Panc1 (cell line): ENCODE results near the gene LETM1. TPM values are rescaled to one million over a fixed set of nuclear protein-coding genes. Genes with fewer than 3 reads are reported as not detected.

Source experiments
- ATAC-seq: fragments of 200-7000 bp; cut with Tn5 transposase; 2 replicates; pipeline ENCODE4 v1.9.1; 2020; ENCODE audit warnings: mild to moderate bottlenecking, moderate library complexity
- BruUV-seq: library from RNA; stranded (reverse); fragments of 400-500 nt; replicated peaks from 2 replicates; lab custom pipeline; 2021; lab: Mats Ljungman, UMichigan
- CTCF ChIA-PET: fragments of 300-600 bp; sonication (Branson Sonifier 250); formaldehyde crosslinking; loops from one replicate; lab custom pipeline; 2022; ENCODE audit warnings: antibody characterized with exemption; lab: Charles Lee
- POLR2A ChIA-PET: fragments of 300-600 bp; sonication (Branson Sonifier 250); formaldehyde crosslinking; loops from one replicate; lab custom pipeline; 2022; ENCODE audit warnings: antibody characterized with exemption; lab: Charles Lee
- DNase-seq: peaks from one replicate; pipeline ENCODE4 v3.0.0-alpha.2; 2010; ENCODE audit warnings: low read depth, low spot score
- H3K27ac ChIP-seq: 2 replicates; pipeline ENCODE4 v1.5.1; 2011; ENCODE audit warnings: mild to moderate bottlenecking, low read length, inconsistent platforms
- H3K27me3 ChIP-seq: fragments of 200-500 bp; sonication (Bioruptor generic); 2 replicates; pipeline ENCODE4 v1.6.0; 2014; ENCODE audit warnings: low read length, inconsistent platforms; ENCODE audit not compliant: control insufficient read depth, insufficient read depth
- H3K36me3 ChIP-seq: fragments of 200-500 bp; sonication (Bioruptor generic); 2 replicates; pipeline ENCODE4 v1.5.1; 2014; ENCODE audit warnings: inconsistent platforms, mild to moderate bottlenecking, low read length, moderate library complexity; ENCODE audit not compliant: control insufficient read depth, insufficient read depth
- H3K4me1 ChIP-seq: 2 replicates; pipeline ENCODE4 v1.5.1; 2011; ENCODE audit warnings: inconsistent platforms, mild to moderate bottlenecking, low read length, moderate library complexity; ENCODE audit not compliant: control insufficient read depth, insufficient read depth
- H3K4me3 ChIP-seq, 2 experiments: 2 replicates each; pipeline ENCODE4 v1.5.1; 2011 to 2012; ENCODE audit warnings: low read depth in 2 of 2, low read length in 2 of 2, mild to moderate bottlenecking in 2 of 2, inconsistent platforms in 1 of 2, moderate library complexity in 1 of 2
- H3K9me3 ChIP-seq: fragments of 200-500 bp; sonication (Bioruptor generic); 2 replicates; pipeline ENCODE4 v1.5.1; 2014; ENCODE audit warnings: low read depth, mild to moderate bottlenecking, inconsistent platforms, low read length, moderate library complexity; ENCODE audit not compliant: control insufficient read depth, insufficient read depth
- POLR2AphosphoS5 ChIP-seq: IDR thresholded peaks from 2 replicates; pipeline ENCODE4 v1.6.1; 2012; ENCODE audit warnings: mild to moderate bottlenecking, low read depth, low read length, moderate library complexity
- REST ChIP-seq, 2 experiments: IDR thresholded peaks; 2 replicates each; pipeline ENCODE4 v1.6.1; 2011 to 2012; ENCODE audit warnings: low read depth in 2 of 2, control low read depth in 1 of 2, low read length in 1 of 2, mild to moderate bottlenecking in 1 of 2, moderate library complexity in 1 of 2; ENCODE audit not compliant: insufficient read depth in 1 of 2
- SIN3A ChIP-seq: IDR thresholded peaks from 2 replicates; pipeline ENCODE4 v1.6.1; 2012; ENCODE audit warnings: low read depth, mild to moderate bottlenecking, low read length, moderate library complexity, borderline replicate concordance; ENCODE audit not compliant: insufficient read depth
- TCF7L2 ChIP-seq: IDR thresholded peaks from 2 replicates; pipeline ENCODE4 v1.6.1; 2011; ENCODE audit warnings: mild to moderate bottlenecking, low read depth, low read length, inconsistent platforms
- in situ Hi-C: cut with HindIII; loops from 2 replicates; pipeline ENCODE4 v1.10.0; 2016; ENCODE audit warnings: low sequenced_read_pairs, low pct_unique_long_range_greater_than_20kb
- intact Hi-C: fragments of 100-400 bp; cut with micrococcal nuclease; formaldehyde crosslinking; loops from one replicate; pipeline ENCODE4 v1.10.0; 2022; ENCODE audit not compliant: unreplicated experiment
- total RNA-seq: library from RNA; stranded (reverse); gene quantifications from one replicate; pipeline ENCODE4 v1.2.1, GENCODE V29; 2021; ENCODE audit not compliant: unreplicated experiment
- TF ChIP-seq, protein P1 (sequence below): fragments of 450-650 bp; IDR thresholded peaks from 2 replicates; pipeline ENCODE4 v1.5.1; 2017; ENCODE audit warnings: mild to moderate bottlenecking

Gene LETM1
- total RNA-seq, 1 experiment from 2014 or later, result 67.6 TPM

- POLR2A ChIA-PET, result interaction anchor here (0.7 kb wide), 1 partner anchor 581 kb away, joined by 3 read pairs; no protein-coding TSS in a partner anchor
- CTCF ChIA-PET, result no interaction called here
- DNase-seq (no peak), ATAC-seq (no peak)
- Histone ChIP-seq H3K27ac (peak overlapping the region; percentile 86), H3K36me3 (no peaks in the 10 kb centered on the region), H3K9me3 (no peaks in the 10 kb centered on the region), H3K27me3 (no peaks in the 10 kb centered on the region), H3K4me1 (peaks cover 22% of the 10 kb centered on the region), H3K4me3 (peak overlapping the region; percentile 69 to 70; a peak in 3 of 4 replicates)
- in situ Hi-C loops, result no loop called here
- TF ChIP-seq TCF7L2, result no peak
- TF ChIP-seq SIN3A, result no peak
- TF ChIP-seq, protein P1, sequence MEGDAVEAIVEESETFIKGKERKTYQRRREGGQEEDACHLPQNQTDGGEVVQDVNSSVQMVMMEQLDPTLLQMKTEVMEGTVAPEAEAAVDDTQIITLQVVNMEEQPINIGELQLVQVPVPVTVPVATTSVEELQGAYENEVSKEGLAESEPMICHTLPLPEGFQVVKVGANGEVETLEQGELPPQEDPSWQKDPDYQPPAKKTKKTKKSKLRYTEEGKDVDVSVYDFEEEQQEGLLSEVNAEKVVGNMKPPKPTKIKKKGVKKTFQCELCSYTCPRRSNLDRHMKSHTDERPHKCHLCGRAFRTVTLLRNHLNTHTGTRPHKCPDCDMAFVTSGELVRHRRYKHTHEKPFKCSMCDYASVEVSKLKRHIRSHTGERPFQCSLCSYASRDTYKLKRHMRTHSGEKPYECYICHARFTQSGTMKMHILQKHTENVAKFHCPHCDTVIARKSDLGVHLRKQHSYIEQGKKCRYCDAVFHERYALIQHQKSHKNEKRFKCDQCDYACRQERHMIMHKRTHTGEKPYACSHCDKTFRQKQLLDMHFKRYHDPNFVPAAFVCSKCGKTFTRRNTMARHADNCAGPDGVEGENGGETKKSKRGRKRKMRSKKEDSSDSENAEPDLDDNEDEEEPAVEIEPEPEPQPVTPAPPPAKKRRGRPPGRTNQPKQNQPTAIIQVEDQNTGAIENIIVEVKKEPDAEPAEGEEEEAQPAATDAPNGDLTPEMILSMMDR, result no peak
- TF ChIP-seq REST (IDR thresholded peaks at IDR 0.05; ENCODE audit: insufficient read depth in 1 of 2, low read depth in 2 of 2, low read length in 1 of 2), result no peak
- no peak for TF ChIP-seq POLR2AphosphoS5
- intact Hi-C loops, result no loop called here
- no TSS peak for BruUV-seq
Measured at GRCh38 chr4:1873291-1873690, 17.3 kb upstream of the LETM1 start.

DNA sequence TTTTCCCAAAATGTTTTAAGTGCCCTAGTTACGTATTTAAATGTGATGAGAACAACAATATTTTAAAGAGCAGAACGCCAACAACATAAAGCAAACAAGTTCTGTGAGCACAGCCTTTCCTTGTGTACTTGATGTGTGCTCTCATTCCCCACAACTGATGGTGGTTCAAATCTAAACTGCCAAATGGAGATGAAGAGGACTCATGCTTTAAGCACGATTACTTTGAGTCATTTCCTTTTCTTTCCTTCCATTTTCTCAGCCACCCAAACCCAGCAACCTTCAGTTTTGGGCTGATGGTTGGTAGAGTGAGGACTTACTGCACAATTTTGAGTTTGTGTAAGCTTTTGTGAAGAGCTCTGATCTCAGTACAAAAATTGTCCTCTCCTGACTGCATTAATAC, 16.9 kb upstream of the LETM1 start:
- ChIA-PET CTCF (no interaction called here), POLR2A (interaction anchor here (0.6 to 0.7 kb wide), 2 partner anchors 30 to 581 kb away, joined by 3 to 7 read pairs; no protein-coding TSS in a partner anchor)
- intact Hi-C loops (no loop called here), in situ Hi-C loops (no loop called here)
- ATAC-seq (no peak), DNase-seq (no peak)
- Histone ChIP-seq H3K9me3 (no peaks in the 10 kb centered on the region), H3K27ac (peak overlapping the region; percentile 86), H3K36me3 (no peaks in the 10 kb centered on the region), H3K4me1 (peaks cover 22% of the 10 kb centered on the region), H3K27me3 (no peaks in the 10 kb centered on the region), H3K4me3 (peak overlapping the region; percentile 69 to 70)
- TSS peak; percentile 80 for BruUV-seq
- TF ChIP-seq TCF7L2 (no peak), REST (IDR thresholded peaks at IDR 0.05; ENCODE audit: insufficient read depth in 1 of 2, low read depth in 2 of 2, low read length in 1 of 2) (no peak), SIN3A (no peak), POLR2AphosphoS5 (no peak)
- TF ChIP-seq, protein P1, result no peak
